HG03442 (cell line): ENCODE data around the gene SMC3.
A peak's percentile ranks its signal among the peaks of the same experiment; 100 is the strongest.
"Not testable (repeated sequence)": the region's sequence is repeated elsewhere in the genome, so short reads cannot be mapped to it uniquely, and the experiment has no call there.

ENCODE experiments used
- ATAC-seq: cut with Tn5 transposase; IDR thresholded peaks from one replicate; pipeline ENCODE4 v1.9.1; 2021; ENCODE audit warnings: mild to moderate bottlenecking, moderate library complexity; ENCODE audit not compliant: unreplicated experiment

Gene SMC3

GRCh38 chr10:110620398-110620719 lies 52.9 kb downstream of the SMC3 start:
- no peak for ATAC-seq

DNA sequence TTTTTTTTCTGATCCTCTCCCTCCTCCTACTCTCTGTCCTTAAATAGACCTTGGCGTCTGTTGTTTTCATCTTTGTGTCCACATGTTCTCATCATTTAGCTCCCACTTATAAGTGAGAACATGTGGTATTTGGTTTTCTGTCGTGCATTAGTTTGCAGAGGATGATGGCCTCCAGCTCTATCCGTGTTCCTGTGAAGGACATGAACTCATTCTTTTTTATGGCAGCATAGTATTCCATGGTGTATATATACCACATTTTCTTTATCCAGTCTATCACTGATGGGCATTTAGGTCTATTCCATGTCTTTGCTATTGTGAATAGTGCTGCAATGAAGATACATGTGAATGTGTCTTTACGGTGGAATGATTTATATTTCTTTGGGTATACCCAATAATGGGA lies 55.8 kb downstream of the SMC3 start:
- ATAC-seq, result not testable (repeated sequence)

DNA sequence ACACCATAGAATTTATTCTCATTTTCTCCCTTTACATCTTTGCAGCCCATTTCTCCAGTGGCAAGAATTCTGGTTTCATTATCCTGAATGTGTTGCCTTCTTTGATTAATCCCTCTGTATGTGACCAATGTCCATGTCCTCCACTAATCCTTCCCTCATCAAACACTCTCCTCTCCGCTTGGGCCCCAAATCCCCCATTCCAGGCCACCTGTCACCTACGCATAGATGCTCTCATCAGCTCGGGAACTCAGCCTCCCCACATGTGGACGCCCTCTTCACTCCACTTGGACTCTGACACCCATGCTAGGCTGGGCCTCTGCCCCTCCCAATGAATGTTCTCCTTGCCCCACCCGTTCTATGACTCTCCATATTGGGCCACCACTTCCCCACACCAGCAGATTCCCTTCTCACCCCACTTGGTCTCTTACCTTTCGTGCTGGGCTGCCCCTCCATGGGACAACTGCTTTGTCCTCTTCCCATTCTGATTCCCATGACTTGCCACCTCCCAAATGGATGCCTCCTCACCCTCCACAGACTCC lies 57.9 kb downstream of the SMC3 start:
- ATAC-seq, result no peak

- ATAC-seq, result no peak
Observed at GRCh38 chr10:110625951-110626855, 58.7 kb downstream of the SMC3 start.

GRCh38 chr10:110628161-110628560 lies 60.7 kb downstream of the SMC3 start:
- no peak for ATAC-seq

- ATAC-seq, result no peak
Observed at GRCh38 chr10:110629680-110630191, 62.2 kb downstream of the SMC3 start.

- ATAC-seq, result no peak
Observed at GRCh38 chr10:110631934-110632333, 64.4 kb downstream of the SMC3 start.

GRCh38 chr10:110632591-110633215 lies 65.2 kb downstream of the SMC3 start:
- no peak for ATAC-seq

- no peak for ATAC-seq
Observed at GRCh38 chr10:110634527-110635209, 67.2 kb downstream of the SMC3 start.

DNA sequence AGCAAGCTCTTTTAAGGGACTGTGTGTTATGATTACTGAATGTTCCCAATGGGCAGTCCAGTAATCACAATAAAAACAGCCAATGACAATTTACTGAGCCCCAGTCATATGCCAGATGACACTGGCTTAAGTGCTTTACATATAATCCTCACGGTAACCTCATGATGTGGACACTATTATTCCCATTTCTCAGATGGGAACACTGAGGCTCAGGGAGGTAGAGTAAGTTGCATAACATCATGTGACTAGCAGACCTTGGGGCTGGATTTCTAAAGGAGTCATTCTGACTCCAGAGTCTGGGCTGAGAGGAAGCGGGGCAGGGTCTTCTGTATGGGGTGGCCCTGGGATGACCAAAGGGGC lies 69.1 kb downstream of the SMC3 start:
- no peak for ATAC-seq

DNA sequence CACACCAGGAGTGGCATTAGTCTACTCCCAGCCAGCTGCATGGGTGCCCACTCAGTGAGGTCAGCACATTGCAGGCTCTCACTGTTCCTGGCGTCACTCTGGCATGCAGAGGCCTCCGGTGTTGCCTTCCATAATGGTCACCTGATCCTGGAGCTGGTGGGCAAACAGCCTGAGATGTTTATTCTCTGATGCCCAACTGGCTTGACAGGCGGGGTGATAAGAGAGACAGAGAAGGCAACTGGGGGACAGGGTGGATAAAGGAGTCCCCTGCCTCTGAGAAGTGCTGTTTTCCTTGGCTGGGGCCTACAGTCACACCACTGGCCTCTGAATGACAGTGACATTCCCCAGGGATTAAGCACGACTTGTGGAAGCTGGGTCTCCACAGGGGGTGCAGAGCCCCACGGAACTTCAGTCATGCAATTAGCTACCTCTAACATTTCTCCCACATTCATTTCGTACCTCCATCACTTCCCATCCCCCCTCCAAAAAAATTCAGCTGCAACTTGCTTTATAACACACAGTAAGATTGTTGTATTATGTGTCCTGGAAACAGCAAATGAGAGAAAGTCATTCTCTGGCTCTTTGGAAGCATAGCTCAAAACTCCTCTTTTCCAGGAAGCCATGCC lies 69.5 kb downstream of the SMC3 start:
- no peak for ATAC-seq

- no peak for ATAC-seq
Observed at GRCh38 chr10:110637558-110638053, 70.1 kb downstream of the SMC3 start.

- ATAC-seq, result no peak
Observed at GRCh38 chr10:110638319-110638718, 70.8 kb downstream of the SMC3 start.

DNA sequence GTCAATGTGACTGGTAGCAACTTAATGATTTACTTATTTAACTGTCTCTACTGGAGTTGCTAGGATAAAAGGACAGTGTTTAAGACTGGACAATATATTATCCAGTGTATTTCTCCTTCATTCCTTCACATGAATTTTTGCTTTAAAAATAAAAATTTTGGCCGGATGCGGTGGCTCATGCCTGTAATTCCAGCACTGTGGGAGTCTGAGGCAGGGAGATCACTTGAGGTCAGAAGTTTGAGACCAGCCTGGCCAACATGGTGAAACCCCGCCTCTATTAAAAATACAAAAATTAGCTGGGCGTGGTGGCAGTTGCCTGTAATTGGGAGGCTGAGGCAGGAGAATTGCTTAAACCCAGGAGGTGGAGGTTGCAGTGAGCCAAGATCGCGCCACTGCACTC lies 71.6 kb downstream of the SMC3 start:
- ATAC-seq, result not testable (repeated sequence)

- not testable (repeated sequence) for ATAC-seq
Observed at GRCh38 chr10:110639858-110640257, 72.4 kb downstream of the SMC3 start.

- ATAC-seq, result peak; percentile 63
Observed at GRCh38 chr10:110641256-110641655, 73.8 kb downstream of the SMC3 start.

- no peak for ATAC-seq
Observed at GRCh38 chr10:110642204-110643034, 74.9 kb downstream of the SMC3 start.

DNA sequence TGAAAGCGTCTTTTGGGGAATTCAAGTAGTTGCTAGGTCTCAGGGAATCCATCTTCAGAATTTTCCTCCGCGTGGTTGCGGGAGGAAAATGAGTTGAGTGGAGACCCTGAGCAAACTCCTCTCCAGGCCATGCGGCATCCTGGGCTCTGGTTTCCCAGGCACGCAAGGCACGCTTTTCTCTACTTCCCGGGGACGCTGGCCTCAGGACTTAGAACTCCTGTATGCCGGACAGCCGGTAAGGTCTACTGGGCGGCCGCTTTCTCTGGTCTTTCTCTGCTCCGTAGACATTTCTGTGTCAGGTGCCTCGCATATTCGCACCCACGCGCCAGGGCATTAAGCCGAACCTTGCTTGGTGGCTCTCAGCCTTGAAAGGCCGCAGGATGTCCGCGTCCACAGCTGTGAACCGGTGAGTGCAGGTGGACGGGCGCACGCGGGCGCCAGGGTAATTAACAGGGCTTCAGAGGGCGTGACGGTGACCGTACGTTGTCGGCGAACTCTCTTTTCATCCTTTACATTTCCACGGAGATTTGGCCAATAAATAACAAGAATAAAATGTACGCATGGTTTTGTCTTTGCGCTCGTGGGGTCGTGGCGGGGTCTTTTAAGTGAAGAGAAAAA lies 75.6 kb downstream of the SMC3 start:
- ATAC-seq, result no peak
